ENCODE data around the gene S100A12.
"Not testable (repeated sequence)": the region's sequence is repeated elsewhere in the genome, so short reads cannot be mapped to it uniquely, and the experiment has no call there.

The S100A12 gene

GRCh38 chr1:153353226-153353947 is 22.0 kb downstream of the S100A12 start:
- no peak for DNase-seq (ENCODE audit: low read depth, low spot score)

- no peak for DNase-seq (ENCODE audit: low read depth, low spot score)
Measured at GRCh38 chr1:153352523-153352922, 22.9 kb downstream of the S100A12 start.

- no peak for DNase-seq (ENCODE audit: low read depth, low spot score)
Measured at GRCh38 chr1:153350321-153350957, 25.0 kb downstream of the S100A12 start.

GRCh38 chr1:153349363-153350320 is 25.8 kb downstream of the S100A12 start:
- DNase-seq (ENCODE audit: low read depth, low spot score), result no peak

- no peak for DNase-seq (ENCODE audit: low read depth, low spot score)
Measured at GRCh38 chr1:153348511-153349362, 26.7 kb downstream of the S100A12 start, which contains the start of gene PGLYRP4. Gene PGLYRP4, minus strand, starts transcription at chr1:153348841. Its CDS starts 909 bp downstream, at chr1:153347932.

GRCh38 chr1:153347856-153348255 is 27.6 kb downstream of the S100A12 start:
- no peak for DNase-seq (ENCODE audit: low read depth, low spot score)

- DNase-seq (ENCODE audit: low read depth, low spot score), result not testable (repeated sequence)
Measured at GRCh38 chr1:153347049-153347448, 28.4 kb downstream of the S100A12 start.

GRCh38 chr1:153346077-153346723 is 29.2 kb downstream of the S100A12 start:
- no peak for DNase-seq (ENCODE audit: low read depth, low spot score)

- DNase-seq (ENCODE audit: low read depth, low spot score), result no peak
Measured at GRCh38 chr1:153345187-153346076, 30.0 kb downstream of the S100A12 start.

- DNase-seq (ENCODE audit: low read depth, low spot score), result no peak
Measured at GRCh38 chr1:153344718-153345025, 30.7 kb downstream of the S100A12 start.

- DNase-seq (ENCODE audit: low read depth, low spot score), result no peak
Measured at GRCh38 chr1:153343811-153344717, 31.4 kb downstream of the S100A12 start.

- DNase-seq (ENCODE audit: low read depth, low spot score), result no peak
Measured at GRCh38 chr1:153343040-153343681, 32.3 kb downstream of the S100A12 start.

GRCh38 chr1:153342178-153342577 is 33.2 kb downstream of the S100A12 start:
- DNase-seq (ENCODE audit: low read depth, low spot score), result no peak

GRCh38 chr1:153341431-153341934 is 33.9 kb downstream of the S100A12 start:
- no peak for DNase-seq (ENCODE audit: low read depth, low spot score)

- no peak for DNase-seq (ENCODE audit: low read depth, low spot score)
Measured at GRCh38 chr1:153340356-153340755, 35.1 kb downstream of the S100A12 start.

- no peak for DNase-seq (ENCODE audit: low read depth, low spot score)
Measured at GRCh38 chr1:153339802-153340201, 35.6 kb downstream of the S100A12 start.

GRCh38 chr1:153337980-153338853 is 37.2 kb downstream of the S100A12 start:
- DNase-seq (ENCODE audit: low read depth, low spot score), result no peak
